GM18502 (cell line): ENCODE measurements around the gene COPA.

Source experiments
- ATAC-seq: cut with Tn5 transposase; IDR thresholded peaks from one replicate; pipeline ENCODE4 v1.9.1; 2021; ENCODE audit warnings: mild to moderate bottlenecking; ENCODE audit not compliant: unreplicated experiment, poor library complexity

The COPA gene

DNA sequence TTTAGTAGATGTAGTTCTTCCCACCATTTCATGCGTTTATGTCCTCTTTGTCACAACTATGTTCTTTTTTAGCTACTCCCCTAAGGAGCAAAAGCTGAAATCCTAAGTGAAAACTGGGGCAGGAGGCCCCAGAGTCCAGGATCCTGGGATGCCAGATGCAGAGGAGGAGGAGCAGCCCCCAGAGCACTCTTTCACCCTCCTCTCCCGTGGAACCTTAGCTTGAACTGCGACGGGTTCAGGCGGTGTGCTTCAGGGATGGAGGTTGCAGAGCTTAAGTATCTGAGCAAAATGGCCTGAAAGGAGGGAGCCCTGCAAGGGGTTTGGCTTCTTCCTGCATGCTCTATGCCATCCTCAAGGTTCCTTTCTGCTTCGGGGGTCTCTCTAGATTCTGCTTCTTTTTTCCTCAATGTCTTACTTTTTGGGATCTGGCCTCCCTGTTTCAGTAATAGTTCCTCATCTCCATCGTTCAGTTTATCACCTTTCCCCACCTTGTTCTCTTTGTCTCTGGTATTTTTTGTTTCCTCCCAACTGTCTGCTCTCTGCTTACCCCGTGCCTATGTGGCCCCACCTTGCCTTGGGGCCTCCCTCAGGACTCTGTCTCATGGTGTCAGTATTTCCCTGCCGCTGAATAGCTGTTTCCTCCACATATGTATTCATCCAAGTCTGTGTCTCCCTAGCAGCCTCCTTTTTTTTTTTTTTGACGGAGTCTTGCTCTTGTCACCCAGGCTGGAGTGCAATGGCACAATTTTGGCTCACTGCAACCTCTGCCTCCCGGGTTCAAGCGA, 21.1 kb upstream of the COPA start:
- ATAC-seq, result no peak

DNA sequence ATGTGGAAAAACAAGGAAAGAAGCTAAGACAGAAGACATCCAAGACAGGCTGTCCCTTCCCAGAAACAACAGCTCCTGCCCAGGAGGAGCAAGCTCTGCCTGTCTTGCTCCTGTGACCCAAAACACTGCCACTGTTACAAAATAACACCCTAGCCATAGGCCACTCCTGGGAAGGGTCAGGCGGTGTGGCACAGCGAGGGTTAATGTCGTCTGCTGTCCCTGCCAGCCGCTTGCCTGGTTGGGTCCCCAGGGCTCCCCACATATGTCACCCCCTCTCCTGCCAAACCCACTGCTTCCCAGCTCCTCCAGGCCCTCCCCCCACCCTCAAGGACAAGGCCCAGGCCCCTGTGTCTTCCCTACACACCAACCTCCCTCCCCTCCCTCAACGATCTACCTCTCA, 20.0 kb upstream of the COPA start:
- ATAC-seq, result no peak

DNA sequence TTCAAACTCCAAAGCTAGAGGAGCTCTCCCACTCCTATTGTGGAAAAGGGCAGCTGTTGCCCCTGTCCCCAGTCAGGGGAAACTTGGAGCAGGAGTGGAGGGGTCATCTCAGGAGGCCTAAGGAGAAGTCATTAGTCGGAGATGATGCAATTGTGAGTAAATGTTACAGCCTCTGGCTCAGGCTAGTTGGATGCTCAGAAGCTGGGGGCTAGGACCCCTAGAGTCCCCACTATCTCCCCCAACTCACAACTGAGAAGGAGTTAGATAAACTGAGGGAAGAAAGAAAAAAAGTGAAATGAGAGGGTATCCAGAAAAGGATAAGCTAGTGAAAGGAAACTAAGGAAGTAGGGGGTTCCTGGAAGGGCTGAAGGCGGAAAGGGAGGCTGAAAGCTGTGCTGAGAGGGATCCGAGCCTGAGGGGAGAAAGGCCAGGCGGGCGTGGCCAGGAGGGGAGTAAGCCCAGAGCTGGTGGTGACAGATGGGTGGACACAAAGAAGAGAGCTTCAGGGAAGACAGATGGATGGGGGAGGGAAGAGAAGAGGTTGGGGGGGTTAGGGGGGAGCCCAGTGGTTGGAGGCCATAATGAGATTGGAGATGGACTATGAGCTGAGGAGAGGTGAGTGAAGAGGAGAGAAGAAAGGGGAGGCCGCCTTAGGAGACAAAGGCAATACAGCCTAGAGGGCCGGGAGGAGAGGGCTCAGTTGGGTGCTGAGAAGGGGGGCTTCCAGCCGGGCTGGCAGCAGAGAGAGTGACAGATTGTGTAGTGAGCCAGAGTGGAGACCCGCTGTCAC, 19.3 kb upstream of the COPA start:
- no peak for ATAC-seq

DNA sequence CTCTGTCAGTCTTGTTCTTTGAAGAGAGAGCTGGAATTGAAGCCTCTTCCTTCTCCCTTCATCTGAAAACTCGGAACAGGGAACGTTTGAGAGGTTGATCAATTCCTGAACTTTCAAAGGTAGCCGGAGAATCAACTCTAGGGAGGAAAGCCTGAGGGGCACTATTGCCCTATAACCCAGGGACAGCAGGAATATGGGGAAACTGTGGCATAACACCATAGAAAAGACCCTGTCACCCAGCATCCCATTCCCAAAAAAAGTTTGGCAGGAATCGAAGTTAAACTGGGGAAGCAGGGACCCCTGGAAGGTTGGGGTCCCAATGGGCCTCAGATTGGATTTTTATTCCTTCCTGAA, 18.7 kb upstream of the COPA start:
- ATAC-seq, result no peak

DNA sequence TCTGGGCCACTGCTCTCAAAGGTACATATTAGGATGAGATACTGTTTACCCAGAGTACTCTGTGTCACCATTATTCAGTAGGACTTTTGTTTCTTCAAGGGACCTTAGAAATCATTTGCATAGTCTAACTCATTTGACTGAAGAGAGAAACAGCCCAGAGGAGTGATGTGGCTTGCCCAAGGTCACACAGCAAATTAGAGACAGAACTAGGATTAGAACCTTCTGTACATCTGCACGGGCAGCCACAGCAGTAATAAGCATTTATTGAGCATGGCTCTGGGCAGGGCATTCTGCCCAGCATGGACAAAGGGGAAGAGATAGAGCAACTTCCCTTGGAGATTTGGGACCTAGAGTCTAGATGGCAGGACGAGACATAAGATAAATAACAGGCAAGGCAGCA, 18.1 kb upstream of the COPA start:
- ATAC-seq, result no peak

DNA sequence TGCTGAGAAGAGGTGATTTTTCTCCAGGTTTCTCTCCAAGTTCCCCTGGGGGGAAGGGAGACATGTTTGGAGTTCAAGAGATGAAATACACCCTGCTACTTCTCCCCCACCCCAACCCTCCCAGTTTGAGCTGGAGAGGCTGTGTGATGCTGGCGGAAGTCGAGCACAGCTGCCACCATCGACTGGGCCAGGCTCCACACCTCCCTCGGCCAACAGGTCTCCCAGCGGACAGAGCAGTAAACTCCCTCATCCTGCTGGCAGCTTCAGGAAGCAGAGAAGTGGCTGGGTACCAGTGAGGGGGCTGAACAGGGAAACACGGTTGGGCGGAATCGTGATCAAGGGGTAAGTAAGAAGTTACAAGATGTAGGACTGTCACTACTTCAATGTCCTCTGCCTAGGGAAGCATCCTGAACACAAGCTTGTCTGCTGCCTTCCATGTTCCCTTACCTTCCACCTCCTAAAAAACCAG, 17.2 kb upstream of the COPA start:
- no peak for ATAC-seq

DNA sequence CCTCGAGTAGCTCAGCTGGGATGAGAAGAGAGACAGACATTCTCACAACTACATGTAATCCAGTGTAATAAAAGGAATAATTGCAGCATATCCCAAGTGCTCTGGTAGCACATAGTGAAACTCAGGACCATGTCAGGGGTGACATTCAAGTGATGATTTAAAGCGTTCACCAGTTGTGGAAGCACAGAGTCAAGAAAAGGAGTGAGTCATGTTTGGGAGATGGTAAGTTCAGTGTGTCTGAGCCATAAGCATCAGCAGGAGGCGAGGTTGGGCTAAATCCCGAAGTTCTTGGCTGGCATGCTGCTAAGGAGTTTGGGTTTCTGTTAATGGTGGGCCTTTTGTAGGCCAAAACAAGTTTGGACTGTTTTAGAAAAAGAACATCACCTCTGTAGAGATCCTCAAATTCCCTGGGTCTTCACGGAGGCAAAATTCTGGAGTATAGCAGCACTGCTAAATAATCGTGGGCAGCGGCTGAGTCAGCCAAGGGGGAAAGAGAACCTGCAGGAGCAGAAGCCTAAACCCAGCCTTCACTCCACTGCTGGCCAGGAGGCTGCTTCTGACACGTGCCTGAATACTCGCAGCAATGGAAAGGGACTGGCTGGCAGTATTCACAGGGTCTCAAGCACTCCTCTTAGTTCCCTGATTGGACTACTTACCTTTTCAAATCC, 16.6 kb upstream of the COPA start:
- ATAC-seq, result no peak

DNA sequence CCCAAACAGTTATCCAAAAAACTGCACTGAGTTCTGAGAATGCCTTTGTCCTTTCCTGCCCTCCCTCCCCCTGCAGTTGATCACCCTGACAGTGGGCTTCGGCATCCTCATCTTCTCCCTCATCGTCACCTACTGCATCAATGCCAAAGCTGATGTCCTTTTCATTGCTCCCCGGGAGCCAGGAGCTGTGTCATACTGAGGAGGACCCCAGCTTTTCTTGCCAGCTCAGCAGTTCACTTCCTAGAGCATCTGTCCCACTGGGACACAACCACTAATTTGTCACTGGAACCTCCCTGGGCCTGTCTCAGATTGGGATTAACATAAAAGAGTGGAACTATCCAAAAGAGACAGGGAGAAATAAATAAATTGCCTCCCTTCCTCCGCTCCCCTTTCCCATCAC, 15.0 kb upstream of the COPA start:
- no peak for ATAC-seq

DNA sequence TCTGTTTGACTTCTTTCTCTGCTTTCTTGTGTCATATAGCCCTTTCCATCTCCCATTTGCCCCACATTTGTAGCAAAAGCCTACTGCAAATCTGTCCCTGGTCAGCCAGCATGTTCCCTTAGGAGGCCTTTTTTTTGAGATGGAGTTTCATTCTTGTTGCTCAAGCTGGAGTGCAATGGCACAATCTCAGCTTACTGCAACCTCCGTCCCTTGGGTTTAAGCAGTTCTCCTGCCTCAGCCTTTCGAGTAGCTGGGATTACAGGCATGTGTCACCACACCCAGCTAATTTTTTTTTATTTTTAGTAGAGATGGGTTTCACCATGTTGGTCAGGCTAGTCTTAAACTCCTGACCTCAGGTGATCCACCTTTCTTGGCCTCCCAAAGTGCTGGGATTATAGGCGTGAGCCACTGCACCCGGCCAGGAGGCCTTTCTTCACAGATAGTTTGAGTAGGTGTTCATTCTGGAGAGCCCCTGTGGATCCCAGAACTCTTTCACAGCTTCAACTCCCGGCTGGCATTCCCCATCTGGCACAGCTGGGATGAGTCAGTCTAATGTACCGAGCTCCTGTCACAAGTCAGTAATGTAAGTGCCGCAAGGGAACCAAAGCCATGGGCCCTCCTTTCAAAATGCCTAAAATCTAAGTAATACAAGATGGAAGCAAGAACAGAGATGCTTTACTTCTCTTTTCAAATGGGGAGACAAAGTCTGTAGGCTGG, 14.4 kb upstream of the COPA start:
- ATAC-seq, result no peak

DNA sequence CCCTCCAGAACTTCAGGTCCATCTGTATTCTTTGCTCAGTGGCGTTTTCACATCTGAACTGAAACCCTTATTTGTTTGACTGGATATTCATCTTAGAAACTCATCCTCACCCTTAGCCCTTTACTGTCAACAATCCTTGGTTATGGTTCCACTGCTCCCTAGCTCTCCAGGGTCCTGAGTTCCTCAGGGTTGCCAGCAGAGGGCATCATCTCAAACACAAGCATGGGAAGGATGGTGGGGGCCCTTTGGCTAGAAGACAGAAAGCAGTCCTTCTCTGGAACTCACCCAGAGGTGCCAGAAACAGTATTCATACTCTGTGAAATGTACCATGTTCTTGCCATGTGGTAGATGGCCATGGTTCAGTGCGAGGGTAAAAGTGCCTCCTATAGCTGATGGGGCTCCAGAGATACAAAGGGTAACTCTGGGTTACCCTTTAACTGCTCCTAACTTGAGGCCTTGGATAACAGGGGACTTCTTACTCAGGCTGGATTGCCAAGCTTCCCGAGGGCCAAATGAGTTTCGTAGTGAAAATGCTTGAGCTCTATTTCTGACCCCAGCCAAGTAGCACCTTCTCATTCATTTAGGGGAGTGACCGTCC, 11.4 kb upstream of the COPA start:
- ATAC-seq, result no peak

DNA sequence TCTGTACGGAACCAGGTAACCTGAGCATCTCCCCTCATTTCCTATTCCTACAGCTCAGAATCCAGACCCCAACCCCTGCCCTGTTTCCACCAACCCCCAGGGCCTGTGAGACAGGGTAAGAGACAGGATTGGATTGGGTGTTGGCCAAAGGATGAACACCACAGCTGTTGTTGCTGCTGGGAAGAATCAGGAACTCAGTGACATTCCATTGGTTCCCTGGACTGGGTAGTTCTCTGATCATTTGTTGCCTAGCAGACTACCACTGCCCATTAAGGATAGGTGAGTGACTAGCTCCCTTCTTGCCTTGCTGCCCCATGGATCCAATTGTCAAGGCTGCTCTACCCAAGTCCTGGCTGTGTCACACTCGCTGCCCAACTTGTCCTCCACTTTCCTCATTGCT, 10.2 kb upstream of the COPA start:
- ATAC-seq, result no peak

DNA sequence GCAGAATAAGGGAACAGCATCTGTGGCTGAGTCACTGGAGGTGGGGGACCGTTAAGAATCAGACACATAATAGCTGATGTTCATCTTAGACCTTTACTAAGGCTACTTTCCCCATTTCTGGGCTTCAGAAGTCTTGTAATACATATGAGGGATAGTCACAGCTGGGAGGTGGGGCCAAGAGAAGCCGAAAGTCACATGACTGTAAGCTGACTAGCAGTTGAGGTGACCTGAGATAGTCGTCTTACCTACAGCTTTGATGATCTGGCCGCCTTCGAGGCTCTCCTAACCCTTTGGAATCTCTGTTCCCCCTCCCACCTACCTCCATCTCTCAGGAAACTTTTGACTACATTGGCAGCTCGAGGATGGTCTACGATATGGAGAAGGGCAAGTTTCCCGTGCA, 9.5 kb upstream of the COPA start:
- ATAC-seq, result no peak

DNA sequence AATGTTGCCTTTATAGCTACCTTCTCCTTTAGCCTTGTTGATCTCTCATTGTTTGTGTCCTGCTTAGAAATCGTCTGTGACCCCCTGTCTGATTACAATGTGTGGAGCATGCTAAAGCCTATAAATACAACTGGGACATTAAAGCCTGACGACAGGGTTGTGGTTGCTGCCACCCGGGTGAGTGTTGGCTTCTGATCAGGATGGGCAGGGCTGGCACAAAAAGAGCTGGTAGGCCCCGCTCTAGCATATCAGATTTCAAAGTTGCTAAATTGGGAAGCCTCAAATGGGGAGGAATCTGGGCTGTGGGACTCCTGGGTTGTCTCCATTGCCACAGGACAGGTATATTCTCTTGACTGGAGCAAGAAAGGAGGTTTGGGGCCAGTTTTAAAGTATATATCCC, 8.6 kb upstream of the COPA start:
- no peak for ATAC-seq

DNA sequence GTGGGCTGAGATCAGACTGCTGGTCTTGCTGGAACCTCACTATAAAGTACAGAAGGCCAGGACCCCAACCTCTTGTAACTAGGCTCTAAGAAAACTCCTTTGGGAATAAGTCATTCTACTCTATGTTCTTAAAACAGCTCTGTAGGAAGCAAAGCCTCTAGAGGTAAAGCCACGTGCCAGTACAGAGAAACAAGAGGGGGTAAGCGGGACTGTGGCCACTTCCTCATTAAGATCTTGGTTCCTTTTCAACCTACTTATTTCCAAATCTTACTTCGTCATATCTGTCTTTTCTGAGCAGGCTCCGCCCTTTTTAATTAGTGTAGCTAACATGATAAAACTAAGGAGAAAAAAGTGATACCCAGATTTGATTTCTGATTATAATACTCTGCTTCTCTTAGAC, 3.9 kb upstream of the COPA start:
- ATAC-seq, result no peak

DNA sequence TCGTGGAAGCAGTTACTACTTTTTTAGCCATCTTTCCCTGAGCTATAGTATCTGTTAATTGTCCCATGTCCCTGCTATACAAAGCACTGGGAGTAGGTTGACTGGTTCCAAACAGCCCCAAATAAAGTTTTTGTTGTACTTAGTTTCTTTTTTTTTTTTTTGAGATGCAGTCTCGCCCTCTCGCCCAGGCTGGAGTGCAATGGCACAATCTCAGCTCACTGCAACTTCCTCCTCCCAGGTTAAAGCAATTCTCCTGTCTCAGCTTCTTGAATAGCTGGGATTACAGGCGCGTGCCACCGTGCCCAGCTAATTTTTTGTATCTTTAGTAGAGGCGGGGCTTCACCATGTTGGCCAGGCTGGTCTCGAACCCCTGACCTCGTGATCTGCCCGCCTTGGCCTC, 3.4 kb upstream of the COPA start:
- no peak for ATAC-seq

DNA sequence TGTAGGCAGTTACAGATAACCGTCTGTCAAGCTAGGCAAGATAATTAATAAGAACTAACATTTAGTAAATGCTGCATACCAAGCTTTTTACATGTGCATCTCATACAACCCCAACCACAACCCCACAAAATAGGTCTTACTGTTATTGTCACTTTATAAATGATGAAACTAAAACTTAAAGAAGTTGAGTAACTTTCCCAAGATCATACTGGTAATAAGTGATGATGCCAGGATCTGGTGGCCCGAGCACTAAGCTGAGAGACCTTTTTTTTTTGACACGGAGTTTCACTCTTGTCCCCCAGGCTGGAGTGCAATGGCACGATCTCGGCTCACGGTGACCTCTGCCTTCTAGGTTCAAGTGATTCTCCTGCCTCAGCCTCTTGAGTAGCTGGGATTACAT, 1.9 kb upstream of the COPA start:
- no peak for ATAC-seq

DNA sequence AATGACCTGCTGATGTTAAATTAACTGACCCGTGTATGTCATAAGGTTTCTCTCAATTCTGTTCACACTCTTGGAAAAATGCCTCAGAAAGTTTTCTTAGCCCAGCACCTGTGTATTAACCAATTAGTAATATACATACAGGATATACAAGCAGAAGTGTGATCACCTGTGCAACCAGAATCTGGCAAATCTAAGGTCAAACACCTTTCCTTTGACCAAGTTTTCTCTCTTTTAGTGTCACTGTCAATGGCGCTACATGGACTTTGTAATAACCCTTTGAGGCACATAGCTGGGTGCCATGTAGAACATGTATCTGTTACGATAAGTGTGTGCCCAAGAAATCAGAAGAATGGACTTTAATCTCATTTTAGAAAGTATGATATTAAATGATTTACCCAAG, 1.2 kb upstream of the COPA start:
- no peak for ATAC-seq

DNA sequence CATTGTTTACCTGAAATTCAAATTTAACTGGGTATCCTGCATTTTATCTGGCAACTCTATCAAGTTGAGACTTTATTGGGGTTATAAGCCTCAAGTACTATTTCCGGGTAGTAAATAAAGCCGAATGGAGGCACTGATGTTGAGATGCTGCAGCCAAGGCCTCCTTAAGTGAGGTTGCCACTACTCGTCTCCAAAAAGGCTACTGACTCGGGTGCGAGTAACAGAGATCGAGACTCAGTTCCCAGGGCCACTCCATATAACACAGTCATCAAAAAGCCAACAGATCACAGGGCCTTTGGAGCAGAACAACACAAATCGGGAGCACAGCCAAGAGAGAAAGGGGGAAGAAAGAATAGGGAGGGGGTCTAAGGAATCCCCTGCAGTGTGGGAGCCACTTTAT, 524 bp downstream of the COPA start:
- no peak for ATAC-seq

DNA sequence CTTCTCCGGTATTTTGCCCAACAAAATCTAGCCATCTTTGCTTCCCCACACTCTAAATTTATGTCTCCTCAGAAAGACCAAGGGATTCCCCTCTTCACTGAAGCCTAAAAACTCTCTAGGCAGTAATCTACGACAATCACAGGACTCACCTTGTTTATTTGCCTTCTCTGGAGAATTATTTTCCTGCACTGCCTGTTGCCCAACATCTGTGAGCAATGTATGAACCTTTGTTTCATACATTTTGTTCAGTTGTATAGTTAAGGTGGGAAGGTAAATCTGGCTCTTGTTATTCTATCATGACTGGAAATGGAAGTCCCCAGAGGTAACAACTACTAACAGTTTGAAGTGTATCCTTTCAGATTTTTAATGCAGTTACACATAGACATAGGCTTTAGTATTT, 2.2 kb downstream of the COPA start:
- no peak for ATAC-seq

DNA sequence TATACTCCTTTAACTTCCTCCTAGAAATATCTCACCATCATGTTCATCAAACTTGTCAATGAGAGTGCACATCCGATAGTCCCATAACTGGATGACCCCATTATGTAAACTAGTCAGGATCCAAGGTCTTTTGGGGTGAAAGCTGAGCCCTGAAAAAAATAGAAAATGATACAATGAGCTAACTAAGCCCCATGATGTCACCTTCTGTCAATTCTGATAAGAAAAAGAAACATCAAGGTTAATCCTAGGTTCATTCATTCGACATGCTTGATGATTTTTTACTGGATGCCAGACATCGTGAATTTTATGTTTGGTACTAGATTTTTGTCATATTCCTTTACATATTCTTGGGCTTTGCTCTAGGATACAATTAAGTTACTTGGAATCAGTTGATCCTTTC, 2.9 kb downstream of the COPA start:
- no peak for ATAC-seq
